HepG2 (cell line): Measurements from ENCODE around the gene POU3F1. TPM values are rescaled to one million over a fixed set of nuclear protein-coding genes. Genes with fewer than 3 reads are reported as not detected.

Source experiments
- BCL6 ChIP-seq: IDR thresholded peaks from 2 replicates; pipeline ENCODE4 v1.6.1; 2016; ENCODE audit warnings: missing genetic modification reagents, missing compliant biosample characterization
- BRCA1 ChIP-seq: sonication (generic); formaldehyde crosslinking; IDR thresholded peaks from 2 replicates; pipeline ENCODE4 v1.4.0; 2020; ENCODE audit warnings: missing genetic modification reagents
- KDM4B ChIP-seq: sonication (generic); formaldehyde crosslinking; IDR thresholded peaks from 2 replicates; pipeline ENCODE4 v1.4.0; 2020; ENCODE audit warnings: missing genetic modification reagents
- KMT2B ChIP-seq: IDR thresholded peaks from 2 replicates; pipeline ENCODE4 v1.6.1; 2016; ENCODE audit warnings: missing genetic modification reagents, missing compliant biosample characterization
- MXD3 ChIP-seq: IDR thresholded peaks from 2 replicates; pipeline ENCODE4 v1.6.1; 2016; ENCODE audit warnings: mild to moderate bottlenecking, missing biosample characterization, missing genetic modification reagents
- PCBP1 ChIP-seq: fragments of 200-400 bp; formaldehyde crosslinking; IDR thresholded peaks from 2 replicates; pipeline ENCODE4 v1.6.1; 2017; ENCODE audit warnings: mild to moderate bottlenecking, low read depth, low read length, borderline replicate concordance
- SSRP1 ChIP-seq: IDR thresholded peaks from 2 replicates; pipeline ENCODE4 v1.6.1; 2016; ENCODE audit warnings: control low read depth
- ZNF24 ChIP-seq: fragments of 450-650 bp; IDR thresholded peaks from 2 replicates; pipeline ENCODE4 v1.6.1; 2017; ENCODE audit warnings: antibody characterized with exemption, mild to moderate bottlenecking
- ZNF280B ChIP-seq: sonication (generic); formaldehyde crosslinking; IDR thresholded peaks from 2 replicates; pipeline ENCODE4 v1.5.0; 2020; ENCODE audit warnings: missing genetic modification reagents, mild to moderate bottlenecking, borderline replicate concordance
- ZNF563 ChIP-seq: sonication (generic); formaldehyde crosslinking; IDR thresholded peaks from 2 replicates; pipeline ENCODE4 v1.8.0; 2022; ENCODE audit warnings: mild to moderate bottlenecking, moderate library complexity, missing genetic modification reagents
- ZNF878 ChIP-seq: sonication (generic); formaldehyde crosslinking; IDR thresholded peaks from 2 replicates; pipeline ENCODE4 v1.8.1; 2023; ENCODE audit warnings: mild to moderate bottlenecking, missing genetic modification reagents, moderate library complexity
- ZSCAN29 ChIP-seq: sonication (generic); formaldehyde crosslinking; conservative IDR thresholded peaks from 2 replicates; pipeline ENCODE4 v1.4.0; 2020; ENCODE audit warnings: mild to moderate bottlenecking, missing genetic modification reagents
- polyA plus RNA-seq, 8 experiments: library from polyadenylated mRNA; depleted of rRNA in 3 of 8; stranded (reverse) in 7 of 8; unstranded in 1 of 8; fragments of >200 nt; fragmentation: Illumina TruSeq in 4 of 8; extraction: Trizol in 4 of 8; gene quantifications; 2 replicates each; pipeline versions ENCODE4 v1.2.1 to v1.2.3, GENCODE V29; 2011 to 2016; ENCODE audit warnings: low read depth in 4 of 8, missing spikeins in 1 of 8, mixed read lengths in 1 of 8; ENCODE audit not compliant: insufficient read depth in 1 of 8
- total RNA-seq, 5 experiments: library from RNA; depleted of rRNA; stranded (reverse); fragments of >200 nt; fragmentation: Illumina TruSeq; extraction: Trizol; gene quantifications; 2 replicates each; pipeline ENCODE4 v1.2.3, GENCODE V29; 2016; ENCODE audit warnings: low read depth in 1 of 5
- TF ChIP-seq, protein P1 (sequence below): IDR thresholded peaks from 2 replicates; pipeline ENCODE4 v1.6.1; 2016; ENCODE audit warnings: low read depth, missing genetic modification reagents, missing compliant biosample characterization
- TF ChIP-seq, protein P2 (sequence below), 2 experiments: fragments of 450-650 bp in 1 of 2; sonication (generic) in 1 of 2; formaldehyde crosslinking; IDR thresholded peaks; 2 replicates each; pipeline versions ENCODE4 v1.5.0 to v1.8.0; 2020 to 2022; ENCODE audit warnings: mild to moderate bottlenecking in 1 of 2, missing genetic modification reagents in 1 of 2
- TF ChIP-seq, protein P3 (sequence below): sonication (generic); formaldehyde crosslinking; IDR thresholded peaks from 2 replicates; pipeline ENCODE4 v1.4.0; 2020; ENCODE audit warnings: missing genetic modification reagents, mild to moderate bottlenecking, borderline replicate concordance
- TF ChIP-seq, protein P4 (sequence below): sonication (generic); formaldehyde crosslinking; IDR thresholded peaks from 2 replicates; pipeline ENCODE4 v1.5.1; 2020; ENCODE audit warnings: missing genetic modification reagents, mild to moderate bottlenecking, borderline replicate concordance

Gene POU3F1
- total and polyA plus RNA-seq, 2 of the 13 experiments (the other 11 are each of a cell fraction or from before 2014, with no cell fraction given) = not detected

DNA sequence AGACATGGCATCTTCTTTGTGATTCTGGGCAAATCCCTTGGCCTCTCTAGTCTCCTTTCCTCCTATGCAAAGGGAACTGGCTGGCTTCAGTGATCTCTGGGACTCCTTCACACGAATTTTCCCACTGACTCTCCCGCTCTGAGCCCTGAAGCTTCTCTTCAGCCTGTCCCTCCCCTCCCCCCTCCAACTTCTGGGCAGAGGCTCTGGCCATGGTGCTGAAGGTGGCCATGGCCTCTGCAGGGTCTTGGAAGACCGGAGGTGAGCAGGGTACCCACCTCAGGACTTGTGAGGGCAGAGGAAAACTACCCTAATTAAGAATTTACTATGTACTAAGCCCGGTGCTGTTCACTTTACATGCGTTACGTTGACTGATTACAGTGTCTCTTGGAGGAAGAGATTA lies 29.4 kb upstream of the POU3F1 start (continued):
- no peak for TF ChIP-seq ZNF24
- no peak for TF ChIP-seq SSRP1
- TF ChIP-seq ZNF563 (CRISPR knock-in tag) = peak; percentile 52; the same call in 1 of the 2 replicates
- peak; percentile 56; the same call in 1 of the 2 replicates for TF ChIP-seq ZNF878
- no peak for TF ChIP-seq ZNF280B (CRISPR knock-in tag)
- TF ChIP-seq KMT2B = 0 out of 2 replicates have a peak, but pooled peaks have one; percentile 36
- no peak for TF ChIP-seq ZSCAN29
- TF ChIP-seq, protein P1, sequence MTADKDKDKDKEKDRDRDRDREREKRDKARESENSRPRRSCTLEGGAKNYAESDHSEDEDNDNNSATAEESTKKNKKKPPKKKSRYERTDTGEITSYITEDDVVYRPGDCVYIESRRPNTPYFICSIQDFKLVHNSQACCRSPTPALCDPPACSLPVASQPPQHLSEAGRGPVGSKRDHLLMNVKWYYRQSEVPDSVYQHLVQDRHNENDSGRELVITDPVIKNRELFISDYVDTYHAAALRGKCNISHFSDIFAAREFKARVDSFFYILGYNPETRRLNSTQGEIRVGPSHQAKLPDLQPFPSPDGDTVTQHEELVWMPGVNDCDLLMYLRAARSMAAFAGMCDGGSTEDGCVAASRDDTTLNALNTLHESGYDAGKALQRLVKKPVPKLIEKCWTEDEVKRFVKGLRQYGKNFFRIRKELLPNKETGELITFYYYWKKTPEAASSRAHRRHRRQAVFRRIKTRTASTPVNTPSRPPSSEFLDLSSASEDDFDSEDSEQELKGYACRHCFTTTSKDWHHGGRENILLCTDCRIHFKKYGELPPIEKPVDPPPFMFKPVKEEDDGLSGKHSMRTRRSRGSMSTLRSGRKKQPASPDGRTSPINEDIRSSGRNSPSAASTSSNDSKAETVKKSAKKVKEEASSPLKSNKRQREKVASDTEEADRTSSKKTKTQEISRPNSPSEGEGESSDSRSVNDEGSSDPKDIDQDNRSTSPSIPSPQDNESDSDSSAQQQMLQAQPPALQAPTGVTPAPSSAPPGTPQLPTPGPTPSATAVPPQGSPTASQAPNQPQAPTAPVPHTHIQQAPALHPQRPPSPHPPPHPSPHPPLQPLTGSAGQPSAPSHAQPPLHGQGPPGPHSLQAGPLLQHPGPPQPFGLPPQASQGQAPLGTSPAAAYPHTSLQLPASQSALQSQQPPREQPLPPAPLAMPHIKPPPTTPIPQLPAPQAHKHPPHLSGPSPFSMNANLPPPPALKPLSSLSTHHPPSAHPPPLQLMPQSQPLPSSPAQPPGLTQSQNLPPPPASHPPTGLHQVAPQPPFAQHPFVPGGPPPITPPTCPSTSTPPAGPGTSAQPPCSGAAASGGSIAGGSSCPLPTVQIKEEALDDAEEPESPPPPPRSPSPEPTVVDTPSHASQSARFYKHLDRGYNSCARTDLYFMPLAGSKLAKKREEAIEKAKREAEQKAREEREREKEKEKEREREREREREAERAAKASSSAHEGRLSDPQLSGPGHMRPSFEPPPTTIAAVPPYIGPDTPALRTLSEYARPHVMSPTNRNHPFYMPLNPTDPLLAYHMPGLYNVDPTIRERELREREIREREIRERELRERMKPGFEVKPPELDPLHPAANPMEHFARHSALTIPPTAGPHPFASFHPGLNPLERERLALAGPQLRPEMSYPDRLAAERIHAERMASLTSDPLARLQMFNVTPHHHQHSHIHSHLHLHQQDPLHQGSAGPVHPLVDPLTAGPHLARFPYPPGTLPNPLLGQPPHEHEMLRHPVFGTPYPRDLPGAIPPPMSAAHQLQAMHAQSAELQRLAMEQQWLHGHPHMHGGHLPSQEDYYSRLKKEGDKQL (CRISPR knock-in tag) = no peak
- TF ChIP-seq MXD3 (CRISPR knock-in tag) = peak; percentile 83; the same call in 1 of the 2 replicates
- TF ChIP-seq KDM4B (CRISPR knock-in tag) = peak; percentile 52; the same call in 1 of the 2 replicates
- TF ChIP-seq, protein P2, sequence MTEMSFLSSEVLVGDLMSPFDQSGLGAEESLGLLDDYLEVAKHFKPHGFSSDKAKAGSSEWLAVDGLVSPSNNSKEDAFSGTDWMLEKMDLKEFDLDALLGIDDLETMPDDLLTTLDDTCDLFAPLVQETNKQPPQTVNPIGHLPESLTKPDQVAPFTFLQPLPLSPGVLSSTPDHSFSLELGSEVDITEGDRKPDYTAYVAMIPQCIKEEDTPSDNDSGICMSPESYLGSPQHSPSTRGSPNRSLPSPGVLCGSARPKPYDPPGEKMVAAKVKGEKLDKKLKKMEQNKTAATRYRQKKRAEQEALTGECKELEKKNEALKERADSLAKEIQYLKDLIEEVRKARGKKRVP (CRISPR knock-in tag; IDR thresholded peaks at IDR 0.05) = 0 out of 4 replicates have a peak, but pooled peaks of 1 of the 2 experiments have one; percentile 20
- no peak for TF ChIP-seq PCBP1
- TF ChIP-seq, protein P3, sequence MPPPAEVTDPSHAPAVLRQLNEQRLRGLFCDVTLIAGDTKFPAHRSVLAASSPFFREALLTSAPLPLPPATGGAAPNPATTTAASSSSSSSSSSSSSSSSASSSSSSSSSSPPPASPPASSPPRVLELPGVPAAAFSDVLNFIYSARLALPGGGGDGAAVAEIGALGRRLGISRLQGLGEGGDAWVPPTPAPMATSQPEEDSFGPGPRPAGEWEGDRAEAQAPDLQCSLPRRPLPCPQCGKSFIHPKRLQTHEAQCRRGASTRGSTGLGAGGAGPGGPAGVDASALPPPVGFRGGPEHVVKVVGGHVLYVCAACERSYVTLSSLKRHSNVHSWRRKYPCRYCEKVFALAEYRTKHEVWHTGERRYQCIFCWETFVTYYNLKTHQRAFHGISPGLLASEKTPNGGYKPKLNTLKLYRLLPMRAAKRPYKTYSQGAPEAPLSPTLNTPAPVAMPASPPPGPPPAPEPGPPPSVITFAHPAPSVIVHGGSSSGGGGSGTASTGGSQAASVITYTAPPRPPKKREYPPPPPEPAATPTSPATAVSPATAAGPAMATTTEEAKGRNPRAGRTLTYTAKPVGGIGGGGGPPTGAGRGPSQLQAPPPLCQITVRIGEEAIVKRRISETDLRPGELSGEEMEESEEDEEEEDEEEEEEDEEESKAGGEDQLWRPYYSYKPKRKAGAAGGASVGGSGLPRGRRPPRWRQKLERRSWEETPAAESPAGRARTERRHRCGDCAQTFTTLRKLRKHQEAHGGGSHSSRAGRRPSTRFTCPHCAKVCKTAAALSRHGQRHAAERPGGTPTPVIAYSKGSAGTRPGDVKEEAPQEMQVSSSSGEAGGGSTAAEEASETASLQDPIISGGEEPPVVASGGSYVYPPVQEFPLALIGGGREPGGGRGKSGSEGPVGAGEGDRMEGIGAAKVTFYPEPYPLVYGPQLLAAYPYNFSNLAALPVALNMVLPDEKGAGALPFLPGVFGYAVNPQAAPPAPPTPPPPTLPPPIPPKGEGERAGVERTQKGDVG = no peak
- no peak for TF ChIP-seq BRCA1 (CRISPR knock-in tag)
- TF ChIP-seq, protein P4, sequence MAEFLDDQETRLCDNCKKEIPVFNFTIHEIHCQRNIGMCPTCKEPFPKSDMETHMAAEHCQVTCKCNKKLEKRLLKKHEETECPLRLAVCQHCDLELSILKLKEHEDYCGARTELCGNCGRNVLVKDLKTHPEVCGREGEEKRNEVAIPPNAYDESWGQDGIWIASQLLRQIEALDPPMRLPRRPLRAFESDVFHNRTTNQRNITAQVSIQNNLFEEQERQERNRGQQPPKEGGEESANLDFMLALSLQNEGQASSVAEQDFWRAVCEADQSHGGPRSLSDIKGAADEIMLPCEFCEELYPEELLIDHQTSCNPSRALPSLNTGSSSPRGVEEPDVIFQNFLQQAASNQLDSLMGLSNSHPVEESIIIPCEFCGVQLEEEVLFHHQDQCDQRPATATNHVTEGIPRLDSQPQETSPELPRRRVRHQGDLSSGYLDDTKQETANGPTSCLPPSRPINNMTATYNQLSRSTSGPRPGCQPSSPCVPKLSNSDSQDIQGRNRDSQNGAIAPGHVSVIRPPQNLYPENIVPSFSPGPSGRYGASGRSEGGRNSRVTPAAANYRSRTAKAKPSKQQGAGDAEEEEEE (CRISPR knock-in tag) = no peak
- 0 out of 2 replicates have a peak, but pooled peaks have one; percentile 20 for TF ChIP-seq BCL6 (CRISPR knock-in tag)
